ENCODE results near the gene EFNA2.

DNA sequence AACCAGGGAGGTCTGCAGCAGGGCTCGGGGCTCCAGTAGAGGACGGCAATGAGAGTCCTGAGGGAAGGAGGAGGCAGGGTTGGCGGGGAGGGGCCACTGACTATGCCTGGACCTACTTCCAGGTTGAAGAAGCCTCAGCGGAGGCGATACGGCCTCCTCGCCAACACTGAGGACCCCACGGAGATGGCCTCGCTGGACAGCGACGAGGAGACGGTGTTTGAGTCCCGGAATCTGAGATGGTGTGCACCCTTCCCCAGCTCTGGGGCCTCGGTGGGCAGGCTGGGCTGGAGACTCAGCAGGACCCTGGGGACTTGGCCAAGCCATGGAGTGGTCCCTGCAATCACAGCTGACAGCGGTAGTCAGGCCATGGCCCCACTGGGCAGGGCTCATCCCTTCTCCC lies 8.6 kb upstream of the EFNA2 start:
- no peak for TF ChIP-seq POLR2AphosphoS5 (IDR thresholded peaks at IDR 0.05; ENCODE audit: low read depth, low read length)
- TF ChIP-seq TAF1 (IDR thresholded peaks at IDR 0.05; ENCODE audit: borderline replicate concordance, low read depth, low read length) = no peak

All from GM12892 (cell line).